GM12891 (cell line): ENCODE measurements around the gene DPY19L3.
"Not testable (repeated sequence)": the region's sequence is repeated elsewhere in the genome, so short reads cannot be mapped to it uniquely, and the experiment has no call there.

Source experiments
- POLR2A ChIP-seq: IDR thresholded peaks from 2 replicates; pipeline ENCODE4 v1.6.1; 2011; ENCODE audit warnings: low read depth, low read length, control low read depth
- POLR2AphosphoS5 ChIP-seq: IDR thresholded peaks from 2 replicates; pipeline ENCODE4 v1.6.1; 2011; ENCODE audit warnings: low read depth, low read length, control low read depth
- TAF1 ChIP-seq: IDR thresholded peaks from 2 replicates; pipeline ENCODE4 v1.6.1; 2011; ENCODE audit warnings: low read depth, low read length, control low read depth

DNA sequence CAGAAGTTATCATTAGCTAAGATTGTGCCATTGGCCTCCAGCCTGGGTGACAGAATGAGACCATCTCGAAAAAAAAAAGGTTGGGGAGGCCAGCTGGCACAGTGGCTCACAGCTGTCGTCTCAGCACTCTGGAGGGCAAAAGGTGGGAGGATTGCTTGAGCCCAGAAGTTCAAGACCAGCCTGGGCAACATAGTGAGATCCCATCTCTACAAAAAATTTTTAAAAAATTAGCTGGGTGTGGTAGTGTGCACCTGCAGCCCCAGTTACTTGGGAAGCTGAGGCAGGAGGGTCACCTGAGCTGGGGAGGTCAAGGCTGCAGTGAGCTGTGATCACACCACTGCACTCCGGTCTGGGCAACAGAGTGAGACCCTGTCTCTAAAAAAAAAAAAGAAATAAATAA, 18.4 kb downstream of the DPY19L3 start:
- TF ChIP-seq POLR2AphosphoS5, POLR2A, TAF1: not testable (repeated sequence)
